ENCODE data around the gene XYLT2. TPM values are rescaled to one million over a fixed set of nuclear protein-coding genes. Genes with fewer than 3 reads are reported as not detected.
A peak's percentile ranks its signal among the peaks of the same experiment; 100 is the strongest.
"Not testable (repeated sequence)": the region's sequence is repeated elsewhere in the genome, so short reads cannot be mapped to it uniquely, and the experiment has no call there.

The XYLT2 gene
- polyA plus RNA-seq, 3 donors = 15.6 to 29.2 (median 25.7) TPM

DNA sequence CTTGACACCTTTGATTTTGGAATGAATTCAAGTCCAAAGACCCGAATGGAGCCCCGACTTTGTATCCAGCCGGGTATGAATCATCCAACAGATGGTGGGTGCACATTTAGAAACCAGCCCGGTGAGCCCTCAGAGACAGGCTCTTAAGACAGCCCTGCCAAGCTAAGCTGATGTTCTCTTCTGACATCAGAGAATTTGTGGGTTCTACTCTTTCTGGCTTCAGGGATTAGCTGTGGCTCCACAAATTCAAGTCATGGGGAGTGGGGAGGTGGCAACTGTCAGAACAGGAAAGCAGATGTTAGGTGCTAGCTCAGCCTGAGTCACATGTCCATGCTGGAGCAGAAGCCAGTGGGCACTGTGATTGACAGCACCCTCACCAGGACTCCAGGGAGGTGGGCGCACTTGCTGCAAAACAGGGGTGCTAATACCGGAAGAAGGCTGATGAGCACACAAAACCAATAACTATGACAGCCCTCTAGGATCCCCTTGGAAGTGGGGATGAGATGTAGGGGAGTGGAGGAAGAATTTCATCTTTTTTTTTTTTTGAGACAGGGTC lies 31.4 kb upstream of the XYLT2 start:
- DNase-seq (ENCODE audit: extremely low read depth in 1 of 11, low read depth in 9 of 11, low spot score in 4 of 11) = no peak

DNA sequence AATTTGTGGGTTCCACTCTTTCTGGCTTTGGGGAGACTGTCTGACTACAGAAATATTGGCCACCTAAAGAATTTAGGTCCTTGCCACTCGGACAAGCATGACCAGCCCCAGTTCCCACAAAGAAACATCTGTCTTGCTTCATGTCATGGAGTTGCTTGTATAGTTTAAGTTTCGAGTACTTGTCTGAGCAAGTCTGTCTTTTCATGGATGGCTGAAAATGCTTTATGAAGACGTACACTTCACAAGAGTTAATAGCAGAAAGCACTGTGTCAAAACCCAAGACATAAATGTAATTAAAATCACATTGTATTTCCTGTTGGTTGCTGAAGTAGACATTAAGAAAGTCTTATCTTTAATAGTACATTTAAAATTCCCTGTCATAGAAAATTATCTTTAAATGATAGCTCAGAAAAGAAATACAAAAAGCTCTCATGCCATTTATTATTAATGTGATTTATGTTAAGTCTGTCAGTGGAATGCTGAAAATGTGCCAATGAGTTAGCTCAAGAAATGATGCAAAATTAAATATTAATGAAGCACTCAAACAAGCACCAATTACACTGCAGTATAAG lies 29.8 kb upstream of the XYLT2 start:
- peak in 1 of 11 donors; percentile 45 for DNase-seq (ENCODE audit: extremely low read depth in 1 of 11, low read depth in 9 of 11, low spot score in 4 of 11)

DNA sequence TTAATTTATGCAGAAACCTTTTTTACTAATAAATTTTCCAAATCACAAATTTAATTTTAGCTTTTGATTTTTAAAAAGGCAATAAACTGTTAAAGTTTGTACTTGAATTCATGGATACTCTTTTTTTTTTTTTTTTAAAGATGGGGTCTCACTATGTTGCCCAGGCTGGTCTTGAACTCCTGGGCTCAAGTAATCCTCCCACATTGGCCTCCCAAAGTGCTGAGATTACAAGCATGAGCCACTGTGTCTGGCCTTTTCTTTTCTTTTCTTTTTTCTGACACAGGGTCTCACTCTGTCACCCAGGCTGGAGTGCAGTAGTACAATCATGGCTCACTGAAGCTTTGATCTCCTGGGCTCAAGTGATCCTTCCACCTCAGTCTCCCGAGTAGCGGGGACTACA lies 29.3 kb upstream of the XYLT2 start:
- DNase-seq (ENCODE audit: extremely low read depth in 1 of 11, low read depth in 9 of 11, low spot score in 4 of 11) = not testable (repeated sequence)

DNA sequence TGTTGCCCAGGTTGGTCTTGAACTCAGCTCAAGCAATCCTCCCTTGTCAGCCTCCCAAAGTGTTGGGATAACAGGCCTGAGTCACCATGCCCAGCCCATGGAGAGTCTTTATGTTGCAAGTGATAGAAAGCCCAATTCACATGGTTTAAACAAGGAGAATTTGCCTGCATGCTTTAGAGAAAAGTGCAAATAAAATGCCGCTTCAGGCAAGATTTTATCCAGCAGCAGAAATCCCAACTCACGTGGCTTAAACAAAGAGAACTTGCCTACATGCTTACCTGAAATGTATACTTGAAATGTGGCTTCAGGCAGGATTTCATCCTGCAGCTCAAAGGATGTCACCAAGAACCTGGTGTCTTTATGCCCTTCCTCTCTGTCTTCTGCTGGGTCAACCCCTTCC lies 28.8 kb upstream of the XYLT2 start:
- DNase-seq (ENCODE audit: extremely low read depth in 1 of 11, low read depth in 9 of 11, low spot score in 4 of 11) = no peak

DNA sequence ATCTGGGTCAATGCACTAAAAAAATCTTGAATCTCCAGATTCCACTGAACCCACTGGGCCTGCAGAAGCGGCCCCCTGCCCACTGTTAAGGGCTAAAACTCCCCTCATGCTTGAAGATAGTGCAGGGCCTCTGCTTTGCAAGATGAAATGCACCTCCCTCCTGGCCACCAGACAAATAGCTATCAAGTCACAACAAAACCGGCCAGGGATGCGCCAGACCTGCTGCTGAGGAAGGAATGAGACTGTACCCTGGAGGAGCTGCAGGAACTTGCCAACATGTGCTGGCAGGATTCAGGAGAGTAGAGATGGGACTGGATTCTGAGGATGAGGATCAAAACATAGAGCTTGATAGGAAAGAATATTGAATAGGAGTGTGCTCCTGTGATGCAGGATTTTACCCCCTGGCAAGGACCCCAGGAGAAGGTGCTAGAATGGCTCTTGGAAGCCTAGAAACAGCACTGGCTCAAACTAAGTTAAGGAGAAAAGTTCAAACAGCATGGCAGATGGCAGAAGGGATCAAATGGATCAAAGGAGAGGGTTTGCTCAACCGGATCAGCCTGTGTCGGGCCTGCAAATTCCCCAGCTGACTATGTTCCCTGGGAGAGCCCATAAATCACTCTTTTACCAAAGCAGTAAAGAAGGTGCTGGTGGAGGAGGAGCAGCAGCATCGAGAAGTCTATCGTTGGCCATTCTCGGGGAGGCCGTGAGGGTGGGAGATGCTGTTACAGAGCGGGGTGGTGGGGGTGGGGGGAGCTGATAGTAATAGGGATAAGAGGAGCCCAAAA lies 27.2 kb upstream of the XYLT2 start:
- DNase-seq (ENCODE audit: extremely low read depth in 1 of 11, low read depth in 9 of 11, low spot score in 4 of 11) = peak in 10 of 11 donors; percentile 53 to 90 (median 74)

DNA sequence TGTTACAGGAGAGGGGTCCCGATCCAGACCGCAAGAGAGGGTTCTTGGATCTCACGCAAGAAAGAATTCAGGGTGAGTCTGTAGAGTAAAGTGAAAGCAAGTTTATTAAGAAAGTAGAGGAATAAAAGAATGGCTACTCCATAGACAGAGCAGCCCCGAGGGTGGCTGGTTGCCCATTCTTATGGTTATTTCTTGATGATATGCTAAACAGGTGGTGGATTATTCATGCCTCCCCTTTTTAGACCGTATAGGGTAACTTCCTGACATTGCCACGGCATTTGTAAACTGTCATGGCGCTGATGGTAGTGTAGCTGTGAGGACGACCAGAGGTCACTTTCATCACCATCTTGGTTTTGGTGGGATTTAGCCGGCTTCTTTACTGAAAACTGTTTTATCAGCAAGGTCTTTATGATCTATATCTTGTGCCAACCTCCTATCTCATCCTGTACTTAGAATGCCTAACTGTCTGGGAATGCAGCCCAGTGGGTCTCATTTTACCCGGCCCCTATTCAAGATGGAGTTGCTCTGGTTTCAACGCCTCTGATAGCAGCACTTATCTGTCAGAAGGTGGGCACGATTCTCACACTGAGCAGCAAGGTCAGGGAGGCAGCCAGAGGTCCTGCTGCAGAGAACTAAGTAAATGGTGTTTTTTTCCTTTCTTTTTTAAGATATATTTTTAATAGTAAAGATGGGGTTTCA lies 26.5 kb upstream of the XYLT2 start:
- DNase-seq (ENCODE audit: extremely low read depth in 1 of 11, low read depth in 9 of 11, low spot score in 4 of 11) = no peak

DNA sequence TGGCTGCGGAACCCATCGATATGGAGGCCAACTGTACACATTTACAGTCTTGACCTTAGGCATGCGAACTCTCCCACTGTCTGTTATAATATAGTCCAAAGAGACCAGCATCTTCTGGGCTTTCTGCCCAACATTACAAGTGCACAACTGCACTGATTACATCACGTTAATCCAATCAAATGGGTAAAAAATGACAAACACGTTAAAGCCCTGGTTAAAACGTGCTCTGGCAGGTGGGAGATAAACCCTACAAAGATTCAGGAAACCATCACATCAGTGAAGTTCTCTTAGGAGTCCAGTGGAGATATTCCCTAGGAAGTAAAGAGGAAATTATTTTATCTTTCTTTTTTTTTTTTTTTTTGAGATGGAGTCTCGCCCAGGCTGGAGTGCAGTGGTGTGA lies 23.7 kb upstream of the XYLT2 start:
- no peak for DNase-seq (ENCODE audit: extremely low read depth in 1 of 11, low read depth in 9 of 11, low spot score in 4 of 11)

DNA sequence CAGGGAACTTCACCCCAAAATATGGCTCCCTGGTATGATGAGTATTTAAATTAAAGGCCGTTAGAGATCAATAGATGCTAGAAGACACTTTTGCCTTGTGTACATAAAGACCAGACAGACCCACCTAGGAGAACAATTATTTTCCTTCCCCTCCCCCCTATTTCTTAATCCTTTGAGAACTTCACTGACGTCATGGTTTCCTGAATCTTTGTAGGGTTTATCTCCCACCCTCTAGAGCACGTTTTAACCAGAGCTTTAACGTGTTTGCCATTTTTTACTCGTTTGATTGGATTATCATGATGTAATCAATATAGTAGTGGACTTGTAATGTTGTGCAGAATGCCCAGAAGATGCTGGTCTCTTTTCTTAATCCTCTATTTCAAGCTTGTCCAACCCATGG lies 22.9 kb upstream of the XYLT2 start:
- DNase-seq (ENCODE audit: extremely low read depth in 1 of 11, low read depth in 9 of 11, low spot score in 4 of 11) = no peak

DNA sequence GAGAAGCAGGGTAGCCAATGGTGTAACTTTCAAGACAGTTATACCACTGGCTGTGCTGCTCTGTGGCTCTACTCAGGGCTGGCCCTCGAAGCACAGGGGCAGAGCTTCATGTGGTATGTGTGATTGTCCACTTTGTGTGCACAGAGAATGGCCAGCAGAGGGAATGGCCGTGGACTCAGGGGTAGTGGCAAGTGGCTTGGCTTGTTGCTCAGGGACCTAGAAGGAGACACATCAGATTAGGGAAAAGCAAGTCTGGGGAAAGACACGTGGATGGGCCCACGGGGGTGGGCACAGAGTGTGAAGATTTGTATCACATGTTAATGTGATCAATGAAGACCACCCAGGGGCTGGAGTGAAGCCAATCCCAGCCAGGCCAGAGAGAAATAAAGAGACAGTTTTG lies 20.0 kb upstream of the XYLT2 start:
- DNase-seq (ENCODE audit: extremely low read depth in 1 of 11, low read depth in 9 of 11, low spot score in 4 of 11) = no peak

DNA sequence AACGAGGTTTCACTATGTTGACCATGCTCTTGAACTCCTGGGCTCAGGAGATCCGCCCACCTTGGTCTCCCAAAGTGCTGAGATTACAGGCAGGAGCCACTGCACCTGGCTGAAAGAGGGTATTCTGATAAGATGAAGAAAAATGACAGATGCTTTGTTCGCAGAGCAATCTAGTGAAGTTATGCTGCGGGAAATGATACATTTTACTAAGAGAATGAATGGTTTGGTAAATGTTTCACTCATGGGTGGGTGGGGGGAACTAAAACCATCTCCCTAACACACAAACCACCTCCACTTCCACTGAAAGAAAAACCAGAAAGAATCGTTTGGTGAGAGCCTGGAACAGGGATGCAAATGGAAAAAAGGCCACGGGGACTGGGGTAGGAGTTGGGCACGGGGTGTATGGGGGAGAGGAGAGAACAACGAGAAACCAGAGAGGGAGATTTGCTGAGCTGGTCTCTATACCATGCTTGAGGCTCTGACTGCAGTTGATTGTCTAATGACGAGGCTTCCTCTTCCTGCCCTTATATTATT lies 19.0 kb upstream of the XYLT2 start:
- DNase-seq (ENCODE audit: extremely low read depth in 1 of 11, low read depth in 9 of 11, low spot score in 4 of 11) = no peak

DNA sequence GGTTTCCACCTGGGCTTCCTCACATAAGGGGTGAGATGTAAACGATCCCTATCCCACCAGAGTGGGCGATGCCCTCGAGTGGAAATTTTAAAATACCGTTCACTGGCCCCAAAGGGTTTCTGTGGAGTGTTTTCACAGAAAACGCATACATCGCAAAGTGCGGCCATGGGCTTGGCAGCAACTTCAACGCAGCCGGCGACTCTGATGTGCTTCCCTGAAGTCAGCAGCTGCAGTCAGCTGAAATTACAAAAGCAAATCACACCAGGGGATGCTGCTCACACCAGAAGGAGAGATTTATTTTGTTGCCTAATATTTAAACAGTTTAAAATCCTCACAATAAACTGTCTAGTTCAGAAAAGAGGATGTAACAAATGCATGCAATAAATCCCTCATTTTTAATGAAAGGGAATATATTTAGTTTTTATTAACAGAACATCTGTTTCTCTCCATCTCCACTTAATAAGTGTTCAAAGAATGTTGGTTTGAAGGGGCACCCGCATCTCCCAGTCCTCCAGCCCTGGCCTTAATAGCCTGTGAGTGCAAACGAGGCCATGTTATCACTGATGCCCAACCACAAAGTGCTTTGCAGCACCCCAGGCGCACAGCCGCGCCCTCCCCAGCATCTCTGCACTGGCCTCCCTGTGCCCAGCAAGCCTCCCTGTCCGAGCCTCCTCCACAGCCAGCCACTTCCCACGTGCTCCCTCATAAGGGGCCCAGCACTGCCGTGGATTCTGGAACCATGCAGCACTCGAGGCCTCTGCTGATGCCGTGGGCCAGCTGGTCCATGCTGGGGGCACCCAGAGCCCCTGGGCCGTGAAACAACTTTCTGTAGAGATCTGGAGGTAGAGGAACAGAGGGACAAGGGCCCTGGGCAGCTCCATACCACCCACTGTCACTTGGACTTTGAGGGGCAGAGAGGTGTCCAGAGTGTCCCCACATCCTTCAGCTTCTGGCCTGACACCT lies 17.3 kb upstream of the XYLT2 start:
- DNase-seq (ENCODE audit: extremely low read depth in 1 of 11, low read depth in 9 of 11, low spot score in 4 of 11) = peak in 4 of 11 donors; percentile 56 to 80 (median 70)

DNA sequence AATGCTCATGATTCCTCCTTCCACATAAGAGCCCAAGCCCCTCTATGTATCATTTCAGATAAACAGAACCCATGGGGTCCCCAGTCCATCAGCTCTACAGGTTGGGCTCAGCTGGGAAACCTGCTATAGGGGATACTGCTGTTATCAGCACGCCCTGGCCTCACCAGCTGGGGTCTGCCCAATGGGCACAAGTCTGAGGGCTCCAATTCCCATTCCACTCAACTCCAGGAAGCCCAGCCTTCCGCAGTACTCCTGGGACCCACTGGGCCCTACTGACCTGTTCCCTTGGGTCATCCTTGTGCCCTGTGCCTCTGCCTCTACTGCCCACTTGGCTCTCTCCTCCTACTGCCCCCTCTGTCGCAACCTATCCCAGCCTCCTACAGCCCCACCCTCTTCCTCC lies 16.2 kb upstream of the XYLT2 start:
- no peak for DNase-seq (ENCODE audit: extremely low read depth in 1 of 11, low read depth in 9 of 11, low spot score in 4 of 11)

DNA sequence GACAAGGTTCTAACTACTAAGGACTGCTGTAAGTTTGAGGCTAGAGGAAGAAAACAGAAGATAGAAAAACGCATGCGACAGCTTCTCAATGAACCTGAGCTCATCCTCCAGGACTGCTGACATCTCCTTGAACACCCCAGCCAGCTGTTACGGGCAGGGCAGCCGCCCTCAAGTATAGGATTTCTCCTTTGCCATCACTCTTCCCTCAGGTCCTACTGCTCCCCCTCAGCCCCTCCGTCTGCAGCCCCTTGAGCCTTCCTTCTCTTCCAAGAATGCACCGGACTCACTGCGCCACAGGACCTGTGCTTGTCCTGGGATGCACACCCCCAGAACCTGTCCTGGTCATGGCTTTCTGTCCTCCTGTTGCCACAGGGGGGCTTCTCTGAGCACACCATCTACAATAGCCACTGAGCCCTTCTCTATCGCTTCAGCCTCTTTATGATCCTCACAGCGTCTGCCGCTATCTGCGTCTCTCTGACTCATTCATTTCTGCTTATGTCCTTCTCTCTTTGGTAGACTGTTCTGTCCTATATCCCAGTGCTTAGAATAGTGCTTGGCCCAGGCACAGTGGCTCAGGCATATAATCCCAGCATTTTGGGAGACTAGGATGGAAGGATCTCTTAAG lies 15.7 kb upstream of the XYLT2 start:
- no peak for DNase-seq (ENCODE audit: extremely low read depth in 1 of 11, low read depth in 9 of 11, low spot score in 4 of 11)

DNA sequence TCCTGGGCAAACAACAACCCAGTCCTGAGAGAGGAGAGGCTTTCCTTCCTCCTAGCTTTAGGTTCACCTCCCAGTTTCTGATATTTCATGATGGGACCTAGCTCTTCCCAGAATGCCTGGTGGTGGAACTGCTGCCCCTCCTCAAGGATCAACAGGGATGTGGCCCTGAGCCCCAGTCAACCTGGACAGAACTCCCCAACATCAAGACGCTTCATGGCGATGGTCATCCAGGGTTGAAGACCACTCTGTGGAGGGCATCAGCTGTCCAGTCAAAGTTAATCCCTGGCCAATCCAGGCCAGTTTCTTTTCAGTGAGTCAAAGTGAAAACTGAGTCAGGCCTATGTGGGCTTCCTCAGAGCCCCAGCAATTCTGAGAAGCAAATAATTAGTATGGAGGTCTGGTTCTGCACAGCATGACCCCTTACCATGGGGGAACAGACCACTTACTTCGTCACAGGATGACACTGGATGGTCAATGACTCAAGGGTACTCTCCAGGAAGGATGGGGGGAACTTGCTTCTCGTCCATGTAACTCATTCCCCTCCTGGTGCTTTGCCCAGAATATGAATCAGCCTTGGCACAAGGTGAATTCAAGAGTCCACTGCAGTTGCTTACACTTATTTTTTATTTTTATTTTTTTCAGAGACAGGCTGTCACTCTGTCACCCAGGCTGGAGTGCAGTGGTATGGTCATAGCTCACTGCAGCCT lies 14.7 kb upstream of the XYLT2 start:
- no peak for DNase-seq (ENCODE audit: extremely low read depth in 1 of 11, low read depth in 9 of 11, low spot score in 4 of 11)

DNA sequence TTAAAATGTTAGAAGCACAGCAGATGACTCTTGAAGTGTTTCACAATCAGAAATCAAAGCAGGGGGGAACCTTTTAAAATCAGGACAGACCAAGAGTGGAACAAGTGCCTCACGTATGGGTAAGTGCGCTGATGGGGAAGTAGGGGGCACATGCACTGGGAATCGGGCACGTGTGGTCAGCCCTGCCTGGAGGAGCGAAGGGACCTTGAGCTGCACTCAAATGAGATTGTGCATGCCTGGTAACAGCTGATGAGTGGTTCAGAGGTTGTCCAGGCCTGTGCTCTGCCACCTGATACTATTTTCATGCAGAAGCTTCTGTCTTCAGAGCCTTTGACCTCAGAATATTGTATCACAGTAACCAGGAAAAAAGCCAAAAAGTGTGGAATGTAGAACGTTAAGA lies 13.7 kb upstream of the XYLT2 start:
- DNase-seq (ENCODE audit: extremely low read depth in 1 of 11, low read depth in 9 of 11, low spot score in 4 of 11) = no peak

DNA sequence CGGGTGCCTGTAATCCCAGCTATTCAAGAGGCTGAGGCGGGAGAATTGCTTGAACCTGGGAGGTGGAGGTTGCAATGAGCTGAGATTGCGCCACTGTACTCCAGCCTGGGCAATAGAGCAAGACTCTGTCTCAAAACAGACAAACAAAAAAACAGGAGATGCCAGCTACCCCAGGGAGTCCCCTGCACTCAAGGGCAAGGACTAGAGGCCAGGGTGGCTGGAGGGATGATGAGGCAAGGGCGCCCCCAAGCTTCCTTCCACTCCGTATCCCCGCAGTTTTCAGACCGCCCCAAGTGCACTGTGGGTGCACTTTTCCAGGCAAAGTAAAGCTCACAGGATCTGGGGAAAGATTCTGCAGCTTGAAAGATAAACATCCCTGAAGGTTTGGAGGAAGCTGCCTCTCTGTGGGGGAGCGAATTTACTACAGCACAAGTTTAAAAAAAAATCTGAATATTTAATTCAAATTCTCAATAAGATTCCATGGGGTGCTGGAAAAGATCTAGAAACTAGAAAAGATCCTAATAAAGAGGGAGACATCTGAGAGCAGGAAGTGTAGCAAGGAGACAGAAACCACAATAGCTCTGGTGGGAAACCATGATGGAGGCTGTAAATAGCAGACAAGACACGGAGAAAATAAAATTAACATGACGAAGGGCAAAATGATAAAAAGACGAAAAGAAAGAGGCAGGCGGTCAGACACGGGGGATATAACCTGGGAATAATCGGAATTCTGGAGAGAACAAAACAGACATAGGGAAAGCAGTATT lies 12.5 kb upstream of the XYLT2 start:
- not testable (repeated sequence) for DNase-seq (ENCODE audit: extremely low read depth in 1 of 11, low read depth in 9 of 11, low spot score in 4 of 11)

DNA sequence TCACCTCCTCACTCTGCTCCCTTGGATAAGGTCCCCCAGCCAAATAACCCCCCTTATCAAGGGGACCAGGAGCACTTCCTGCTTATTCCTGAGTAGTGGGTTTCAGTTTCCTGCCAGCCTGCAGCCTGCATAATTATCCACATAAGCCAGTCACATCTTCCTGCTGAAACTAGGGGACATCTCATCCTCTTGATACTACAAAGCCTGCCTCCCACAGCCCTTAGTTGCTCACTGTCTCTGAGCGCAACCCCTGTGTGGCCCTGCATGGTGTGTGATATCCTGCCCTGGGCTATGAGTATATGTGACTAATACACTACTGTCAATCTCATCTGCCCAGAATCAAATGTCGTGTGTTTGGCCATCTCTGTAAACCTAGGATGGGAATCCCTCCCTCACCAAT lies 8.0 kb upstream of the XYLT2 start:
- DNase-seq (ENCODE audit: extremely low read depth in 1 of 11, low read depth in 9 of 11, low spot score in 4 of 11) = no peak

Data from renal cortex interstitium (tissue), 11 donors.